ENCODE results near the gene TOMM6.
"Not testable (repeated sequence)": the region's sequence is repeated elsewhere in the genome, so short reads cannot be mapped to it uniquely, and the experiment has no call there.

TOMM6 gene

GRCh38 chr6:41785689-41786450 lies 1.6 kb upstream of the TOMM6 start:
- no peak for DNase-seq

DNA sequence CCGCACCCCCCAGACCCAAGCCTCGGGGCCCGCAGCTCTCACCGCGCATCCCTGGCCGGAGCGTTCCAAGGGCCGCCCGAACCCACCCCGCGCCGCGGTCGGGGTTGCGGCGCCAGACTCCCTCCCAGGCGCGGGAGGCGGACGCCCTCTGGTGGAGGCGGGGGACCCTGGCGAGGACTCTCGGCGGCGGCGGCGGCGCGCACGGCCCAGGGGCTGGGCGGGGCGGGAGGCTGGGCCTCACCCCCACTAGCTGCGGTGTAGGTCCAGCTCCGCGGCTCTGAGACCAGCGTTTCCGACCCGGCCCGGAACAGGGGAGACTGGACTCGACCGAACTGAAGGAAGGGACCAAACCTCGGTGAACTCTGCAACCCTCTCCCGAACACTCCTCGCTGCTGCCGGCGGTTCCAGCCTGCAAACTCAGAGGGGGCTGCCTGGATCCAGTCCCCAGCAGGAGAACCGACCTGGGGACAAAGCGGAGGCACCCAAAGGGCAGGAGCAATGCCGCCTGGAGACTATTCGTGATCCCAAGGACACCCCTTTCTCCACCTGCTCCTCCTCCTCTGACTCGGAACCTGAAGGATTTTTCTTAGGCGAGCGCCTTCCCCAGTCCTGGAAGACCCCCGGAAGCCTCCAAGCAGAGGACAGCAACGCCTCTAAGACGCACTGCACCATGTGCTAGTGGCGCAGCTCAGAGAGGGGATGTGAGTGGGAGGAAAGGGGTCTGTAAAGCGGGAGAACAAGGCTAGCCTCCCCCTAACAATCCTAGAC lies 859 bp upstream of the TOMM6 start:
- peak; percentile 60 for DNase-seq

- no peak for DNase-seq
These were observed 1.9 kb downstream of the TOMM6 start for GRCh38 chr6:41789390-41789724.

DNA sequence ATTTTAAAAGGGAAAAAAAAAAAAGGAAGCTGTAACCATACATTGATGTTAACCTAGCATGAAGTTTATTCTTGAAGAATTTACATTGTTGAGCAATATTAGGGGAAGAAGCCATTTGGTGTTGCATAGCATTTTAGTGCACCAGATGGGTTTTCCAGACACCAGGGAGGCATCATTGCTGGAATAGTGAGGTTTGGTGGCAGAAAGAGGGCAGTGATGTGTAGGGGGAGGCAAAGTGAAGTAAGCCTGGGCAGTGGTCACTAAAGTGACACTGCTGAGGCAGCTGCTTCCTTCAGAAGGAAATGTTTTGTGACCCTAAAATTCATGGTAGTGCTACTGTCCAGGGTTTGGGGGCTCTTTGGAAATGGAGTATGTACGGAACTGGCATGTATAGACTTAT lies 2.6 kb downstream of the TOMM6 start:
- no peak for DNase-seq

DNA sequence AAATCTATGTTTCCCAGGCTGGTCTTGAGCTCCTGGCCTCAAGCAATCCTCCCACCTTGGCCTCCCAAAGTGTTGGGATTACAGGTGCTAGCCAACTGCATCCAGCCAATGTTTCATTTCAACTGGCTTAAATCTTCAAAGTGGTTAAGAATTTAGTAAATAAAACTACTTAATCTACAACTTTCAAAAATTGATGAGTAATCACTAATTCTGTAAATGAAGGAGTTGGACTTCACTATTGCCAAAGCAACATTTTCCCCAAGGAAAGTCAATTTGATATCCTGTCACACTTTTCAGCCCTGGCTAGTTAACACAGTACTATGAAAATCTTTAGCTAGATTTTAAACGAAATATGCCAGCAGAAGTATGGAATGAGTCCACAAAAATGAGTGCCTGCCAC lies 3.8 kb downstream of the TOMM6 start:
- DNase-seq = no peak

DNA sequence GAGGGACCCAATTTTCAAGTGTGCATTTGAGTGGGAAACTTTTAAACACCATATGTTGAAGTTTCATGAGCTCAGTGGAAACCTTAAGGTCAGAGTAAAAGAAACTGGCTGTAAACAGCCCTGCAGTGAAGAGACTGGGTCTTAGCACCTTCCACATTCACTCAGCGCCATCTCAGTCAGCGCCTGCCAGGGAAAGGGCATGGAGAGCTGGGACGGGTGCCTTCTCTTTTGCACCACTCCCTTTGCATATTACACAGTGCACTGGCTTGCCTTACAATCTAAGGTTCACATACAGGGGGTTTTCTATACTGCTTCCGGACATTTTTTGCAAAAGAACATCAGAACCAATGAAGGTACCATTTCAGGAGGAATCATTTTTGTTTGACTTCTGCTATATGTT lies 4.5 kb downstream of the TOMM6 start:
- DNase-seq = no peak

GRCh38 chr6:41796474-41796873 lies 9.0 kb downstream of the TOMM6 start:
- no peak for DNase-seq

DNA sequence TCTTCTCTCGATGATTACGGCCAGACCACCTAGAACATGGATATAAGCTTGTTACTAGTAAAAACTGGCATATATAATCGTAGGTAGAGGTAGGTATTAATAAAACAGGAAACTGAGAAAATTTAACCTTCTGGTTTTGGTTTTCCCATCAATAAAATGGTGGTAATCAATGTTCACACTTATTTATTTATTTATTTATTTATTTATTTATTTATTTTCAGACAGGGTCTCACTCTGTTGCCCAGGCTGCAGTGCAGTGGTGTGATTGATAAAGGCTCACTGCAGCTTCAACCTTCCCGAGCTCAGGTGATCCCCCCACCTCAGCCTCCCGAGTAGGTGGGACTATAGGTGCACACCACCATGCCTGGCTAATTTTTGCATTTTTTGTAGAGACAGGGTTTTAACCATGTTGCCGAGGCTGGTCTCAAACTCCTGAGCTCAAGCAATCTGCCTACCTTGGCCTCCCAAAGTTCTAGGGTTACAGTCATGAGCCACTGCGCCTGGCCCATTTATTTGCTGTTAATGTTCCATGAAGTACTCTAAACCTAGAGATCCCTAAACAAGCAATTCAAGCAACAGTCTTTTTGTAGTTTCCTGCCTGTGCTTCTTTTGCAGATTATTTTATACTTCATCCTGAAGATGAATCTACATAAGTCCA lies 11.5 kb downstream of the TOMM6 start:
- DNase-seq = no peak

DNA sequence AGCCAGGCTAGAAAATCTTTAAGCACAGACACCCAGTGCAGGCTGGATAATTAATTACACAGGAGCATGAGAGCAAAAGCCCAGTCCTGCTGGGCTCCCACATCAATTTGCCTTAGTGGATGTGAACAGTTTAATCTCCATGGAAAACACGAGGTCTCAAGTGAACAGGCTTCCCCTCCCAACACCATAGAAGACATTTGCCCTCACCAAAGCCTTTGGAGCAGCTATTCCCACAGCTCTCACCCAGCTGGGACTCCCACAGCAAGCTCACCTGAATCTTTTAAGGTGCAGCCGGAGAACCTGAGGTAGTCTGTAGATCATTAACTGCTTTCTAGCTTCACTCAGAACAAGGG lies 12.0 kb downstream of the TOMM6 start:
- no peak for DNase-seq

DNA sequence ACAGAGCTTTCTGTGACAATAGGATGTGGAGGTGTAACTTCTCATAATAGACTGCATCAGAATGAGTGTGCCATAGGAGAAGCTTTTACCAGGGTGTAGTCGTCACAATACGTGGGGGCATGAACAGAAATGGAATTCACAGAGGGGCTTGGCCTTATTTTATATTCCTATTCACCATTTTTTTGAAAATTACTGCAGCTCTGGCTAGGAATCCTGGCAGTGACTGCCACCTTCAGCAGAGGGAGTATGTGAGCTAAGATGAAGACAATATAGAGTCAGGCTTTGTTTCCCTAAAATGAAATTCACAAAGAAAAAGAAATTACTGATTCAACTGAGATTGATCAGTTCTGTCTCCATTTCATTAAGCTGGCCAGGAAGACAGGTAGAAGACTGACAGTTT lies 13.9 kb downstream of the TOMM6 start:
- DNase-seq = no peak

GRCh38 chr6:41805830-41806774 lies 18.6 kb downstream of the TOMM6 start:
- DNase-seq = no peak

GRCh38 chr6:41811095-41811494 lies 23.6 kb downstream of the TOMM6 start:
- DNase-seq = no peak

- DNase-seq = not testable (repeated sequence)
These were observed 24.5 kb downstream of the TOMM6 start for GRCh38 chr6:41811946-41812345.

DNA sequence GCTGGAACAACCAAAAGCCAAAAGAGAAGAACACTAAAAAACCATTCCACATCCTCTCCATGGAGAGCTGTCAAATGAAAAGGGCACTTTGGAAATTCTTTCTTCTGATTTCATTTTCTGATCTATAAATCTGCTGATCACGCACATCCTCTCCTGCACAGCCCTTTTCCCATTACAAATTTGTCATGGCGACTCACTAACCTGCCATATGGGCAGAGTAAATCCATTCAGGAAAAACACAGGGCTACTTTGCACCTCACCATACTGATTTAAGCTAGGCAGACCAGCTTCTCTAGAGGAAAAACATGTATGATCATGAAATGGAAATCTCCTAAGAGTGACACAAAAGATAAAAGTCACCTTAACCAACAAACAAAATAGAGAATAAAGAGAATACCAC lies 26.0 kb downstream of the TOMM6 start:
- no peak for DNase-seq

- no peak for DNase-seq
These were observed 26.5 kb downstream of the TOMM6 start for GRCh38 chr6:41813956-41814355.

DNA sequence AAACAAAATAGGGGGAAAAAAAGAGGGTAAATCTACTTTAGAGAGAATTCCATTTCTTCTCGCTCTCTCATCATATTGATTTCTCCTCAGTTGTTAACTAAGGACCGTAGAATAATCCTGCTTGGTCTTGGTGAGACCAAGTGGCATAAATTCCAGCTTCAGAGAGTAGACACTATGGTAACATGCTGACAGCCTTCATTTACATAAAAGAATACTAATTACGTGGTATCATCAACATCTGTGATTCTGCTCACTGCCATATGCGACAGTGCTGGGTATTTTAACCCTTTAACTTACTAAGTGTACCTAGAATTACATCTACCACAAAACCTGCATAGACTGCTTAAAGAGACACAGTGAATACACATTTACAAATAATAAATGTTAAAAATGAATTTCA lies 27.1 kb downstream of the TOMM6 start:
- no peak for DNase-seq

DNA sequence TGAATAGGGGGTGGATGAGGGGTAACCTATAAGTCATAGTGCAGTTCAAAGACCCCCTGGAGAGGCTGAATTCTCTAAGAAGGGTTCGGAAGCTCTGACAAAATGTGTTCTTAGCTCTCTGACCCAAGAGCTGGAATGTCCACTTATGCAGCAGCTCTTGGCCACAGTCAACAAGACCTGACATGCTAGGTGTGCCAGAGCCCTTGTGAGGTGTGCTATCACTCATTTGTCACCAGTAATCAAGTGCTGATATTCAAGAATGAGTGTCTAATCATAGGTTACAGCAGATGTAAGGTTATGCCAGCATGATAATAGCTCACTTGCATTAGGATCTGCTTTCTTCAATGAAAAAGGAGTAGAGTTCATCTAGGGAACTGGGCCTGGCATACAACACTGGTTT lies 28.1 kb downstream of the TOMM6 start:
- DNase-seq = no peak

- no peak for DNase-seq
These were observed 31.0 kb downstream of the TOMM6 start for GRCh38 chr6:41818271-41819054.

DNA sequence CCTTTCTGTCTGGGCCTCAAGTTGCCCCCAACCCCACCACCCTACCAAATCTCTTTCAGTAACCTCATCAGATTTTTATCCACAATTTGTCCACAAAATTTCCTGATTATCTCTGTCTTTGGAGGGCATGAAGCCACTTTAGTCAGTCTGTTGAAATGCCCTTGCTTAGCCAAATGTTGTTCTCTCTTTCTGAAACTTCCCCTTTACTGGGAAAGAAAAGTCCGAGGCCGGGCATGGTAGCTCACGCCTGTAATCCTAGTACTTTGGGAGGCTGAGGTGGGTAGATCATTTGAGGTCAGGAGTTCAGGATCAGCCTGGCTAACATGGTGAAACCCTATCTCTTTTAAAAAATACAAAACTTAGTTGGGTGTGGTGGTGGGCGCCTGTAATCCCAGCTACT lies 33.8 kb downstream of the TOMM6 start:
- no peak for DNase-seq

- no peak for DNase-seq
These were observed 34.5 kb downstream of the TOMM6 start for GRCh38 chr6:41822021-41822420.

GRCh38 chr6:41823178-41823577 lies 35.7 kb downstream of the TOMM6 start:
- no peak for DNase-seq
